Sigmoid colon (tissue), 4 donors: ENCODE results near the gene PIM1.

Experiments used
- POLR2AphosphoS5 ChIP-seq, 4 donors: sonication (generic); formaldehyde crosslinking; IDR thresholded peaks; one replicate each; pipeline ENCODE4 v1.6.1; 2017; ENCODE audit warnings: antibody characterized with exemption in 4 of 4
- TF ChIP-seq, protein P1 (sequence below), 4 experiments: fragments of 450-650 bp in 3 of 4; fragments of 200-600 bp in 1 of 4; IDR thresholded peaks; one replicate each; pipeline ENCODE4 v1.5.1; 2016 to 2019; ENCODE audit warnings: antibody characterized with exemption in 4 of 4, mild to moderate bottlenecking in 3 of 4, moderate library complexity in 2 of 4

DNA sequence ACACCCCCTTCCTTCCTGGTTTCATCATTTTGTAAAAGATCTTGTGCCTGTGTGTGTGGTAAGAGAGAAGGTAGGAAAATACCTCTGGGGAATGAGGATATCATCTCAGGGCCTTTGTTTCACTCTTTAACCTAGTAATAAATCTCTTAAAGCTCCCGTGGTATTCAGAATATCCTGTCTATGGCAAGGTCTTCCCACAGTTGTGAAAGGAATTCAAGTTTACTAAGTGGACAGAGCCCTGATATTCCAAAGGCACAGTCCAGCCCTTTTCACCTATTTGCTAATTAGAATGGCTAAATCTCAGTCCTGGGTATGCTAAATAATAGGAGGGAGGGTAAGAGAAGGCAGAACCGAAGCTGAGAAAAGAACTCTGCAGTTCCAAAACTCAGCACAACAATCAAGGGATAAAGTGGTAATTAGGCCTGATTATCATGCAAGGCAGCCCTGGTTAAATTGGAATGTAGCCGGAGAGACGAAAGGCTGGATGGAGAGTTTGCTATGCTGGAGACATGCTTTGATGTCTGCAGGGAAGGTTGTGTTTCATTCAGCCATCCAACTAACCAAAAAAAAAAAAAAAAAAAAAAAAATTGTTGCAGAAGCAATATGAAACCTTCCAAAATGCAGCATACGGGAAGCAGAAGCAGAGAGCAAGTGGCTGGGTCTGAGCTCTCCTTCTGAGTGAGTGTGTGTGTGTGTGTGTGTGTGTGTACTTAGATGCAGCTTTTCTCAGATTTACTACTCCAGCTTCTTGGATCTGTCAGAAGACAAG, 28.5 kb upstream of the PIM1 start:
- TF ChIP-seq, protein P1, sequence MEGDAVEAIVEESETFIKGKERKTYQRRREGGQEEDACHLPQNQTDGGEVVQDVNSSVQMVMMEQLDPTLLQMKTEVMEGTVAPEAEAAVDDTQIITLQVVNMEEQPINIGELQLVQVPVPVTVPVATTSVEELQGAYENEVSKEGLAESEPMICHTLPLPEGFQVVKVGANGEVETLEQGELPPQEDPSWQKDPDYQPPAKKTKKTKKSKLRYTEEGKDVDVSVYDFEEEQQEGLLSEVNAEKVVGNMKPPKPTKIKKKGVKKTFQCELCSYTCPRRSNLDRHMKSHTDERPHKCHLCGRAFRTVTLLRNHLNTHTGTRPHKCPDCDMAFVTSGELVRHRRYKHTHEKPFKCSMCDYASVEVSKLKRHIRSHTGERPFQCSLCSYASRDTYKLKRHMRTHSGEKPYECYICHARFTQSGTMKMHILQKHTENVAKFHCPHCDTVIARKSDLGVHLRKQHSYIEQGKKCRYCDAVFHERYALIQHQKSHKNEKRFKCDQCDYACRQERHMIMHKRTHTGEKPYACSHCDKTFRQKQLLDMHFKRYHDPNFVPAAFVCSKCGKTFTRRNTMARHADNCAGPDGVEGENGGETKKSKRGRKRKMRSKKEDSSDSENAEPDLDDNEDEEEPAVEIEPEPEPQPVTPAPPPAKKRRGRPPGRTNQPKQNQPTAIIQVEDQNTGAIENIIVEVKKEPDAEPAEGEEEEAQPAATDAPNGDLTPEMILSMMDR (IDR thresholded peaks at IDR 0.05), result no peak
- TF ChIP-seq POLR2AphosphoS5 (IDR thresholded peaks at IDR 0.05), result peak in 3 of 4 donors; percentile 35 to 40 (median 38)
